Stimulated activated naive B cell treated with anti-CD40 and anti-IgM and Interleukin-4, amounts not matched to agents 10 μg/mL and 1 μg/mL and 100 μg/mL, for 72 hours (primary cell): Measurements from ENCODE around the gene GRM4.

Experiments used
- ATAC-seq, 2 donors: fragments of 150-1000 bp; cut with Tn5 transposase; replicated peaks; 2 replicates each; pipeline ENCODE4 v1.10.0; 2021; ENCODE audit warnings: moderate library complexity in 1 of 2
- DNase-seq: peaks from one replicate; pipeline ENCODE4 v3.0.0; 2021
- H3K27ac Mint-ChIP-seq: one replicate; pipeline ENCODE4 v1.8.0; 2022; ENCODE audit warnings: mild to moderate bottlenecking, mixed read lengths
- H3K27me3 Mint-ChIP-seq, 2 donors: one replicate each; pipeline ENCODE4 v1.8.0; 2022; ENCODE audit warnings: mixed read lengths in 2 of 2
- H3K36me3 Mint-ChIP-seq, 2 donors: one replicate each; pipeline ENCODE4 v1.8.0; 2022; ENCODE audit warnings: mixed read lengths in 2 of 2, mild to moderate bottlenecking in 1 of 2
- H3K4me1 Mint-ChIP-seq, 2 donors: one replicate each; pipeline ENCODE4 v1.8.0; 2022; ENCODE audit warnings: mixed read lengths in 2 of 2, mild to moderate bottlenecking in 1 of 2
- H3K4me3 Mint-ChIP-seq, 2 donors: one replicate each; pipeline ENCODE4 v1.8.0; 2022; ENCODE audit warnings: mild to moderate bottlenecking in 2 of 2, mixed read lengths in 2 of 2, moderate library complexity in 1 of 2
- H3K9me3 Mint-ChIP-seq, 2 donors: one replicate each; pipeline ENCODE4 v1.8.0; 2022; ENCODE audit warnings: mixed read lengths in 2 of 2, mild to moderate bottlenecking in 1 of 2

The GRM4 gene

GRCh38 chr6:34142061-34142998 is 3.6 kb downstream of the GRM4 start:
- no peak for DNase-seq

DNA sequence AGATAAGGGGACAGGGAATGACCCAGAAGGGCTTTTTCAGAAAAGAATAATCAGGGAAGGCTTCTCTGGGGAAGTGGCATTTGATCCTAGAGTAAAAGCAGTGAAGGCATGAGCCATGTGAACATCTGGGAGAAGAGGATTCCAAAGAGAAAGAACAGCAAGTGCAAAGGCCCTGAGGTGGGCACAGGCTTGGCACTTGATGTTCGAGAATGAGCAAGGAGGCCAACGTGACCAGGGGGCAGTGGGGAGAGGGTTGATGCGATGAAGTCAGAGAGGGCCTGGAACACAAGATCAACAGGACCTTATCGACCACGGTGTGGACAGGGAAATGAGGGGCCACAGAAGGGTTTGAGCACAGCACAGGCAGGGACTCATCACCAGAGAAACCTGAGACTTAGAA is 5.8 kb downstream of the GRM4 start:
- no peaks in the 10 kb centered on the region for H3K36me3 Mint-ChIP-seq
- no peak overlapping the region for H3K27ac Mint-ChIP-seq
- H3K4me1 Mint-ChIP-seq = peaks cover 21 to 28% of the 10 kb centered on the region in 2 donors
- H3K9me3 Mint-ChIP-seq = no peaks in the 10 kb centered on the region
- DNase-seq = no peak
- no peak overlapping the region for H3K4me3 Mint-ChIP-seq
- H3K27me3 Mint-ChIP-seq = peaks cover 77 to 90% of the 10 kb centered on the region in 2 donors
- ATAC-seq = no peak

More at GRCh38 chr6:34142061-34142998, 3.6 kb downstream of the GRM4 start:
- H3K27me3 Mint-ChIP-seq = peaks cover 81 to 94% of the 10 kb centered on the region in 2 donors
- H3K4me1 Mint-ChIP-seq = peaks cover 28 to 40% of the 10 kb centered on the region in 2 donors
- ATAC-seq = no peak
- H3K36me3 Mint-ChIP-seq = no peaks in the 10 kb centered on the region
- H3K9me3 Mint-ChIP-seq = no peaks in the 10 kb centered on the region
- H3K27ac Mint-ChIP-seq = no peak overlapping the region
- no peak overlapping the region for H3K4me3 Mint-ChIP-seq

GRCh38 chr6:34138914-34139510 is 6.9 kb downstream of the GRM4 start:
- peaks cover 86 to 95% of the 10 kb centered on the region in 2 donors for H3K27me3 Mint-ChIP-seq
- ATAC-seq (no peak), DNase-seq (no peak)
- no peak overlapping the region for H3K27ac Mint-ChIP-seq
- peaks cover 19% of the 10 kb centered on the region in 2 donors for H3K4me1 Mint-ChIP-seq
- H3K4me3 Mint-ChIP-seq = no peak overlapping the region
- H3K9me3 Mint-ChIP-seq = no peaks in the 10 kb centered on the region
- H3K36me3 Mint-ChIP-seq = no peaks in the 10 kb centered on the region

GRCh38 chr6:34138191-34138590 is 7.7 kb downstream of the GRM4 start:
- ATAC-seq (no peak), DNase-seq (no peak)
- Mint-ChIP-seq H3K27ac (no peak overlapping the region), H3K4me1 (peaks cover 11 to 14% of the 10 kb centered on the region in 2 donors), H3K4me3 (no peak overlapping the region), H3K27me3 (peaks cover 85 to 93% of the 10 kb centered on the region in 2 donors), H3K36me3 (no peaks in the 10 kb centered on the region), H3K9me3 (no peaks in the 10 kb centered on the region)

- no peak overlapping the region for H3K27ac Mint-ChIP-seq
- peaks cover 0 to 6% of the 10 kb centered on the region in 2 donors for H3K4me1 Mint-ChIP-seq
- DNase-seq (no peak), ATAC-seq (no peak)
- no peaks in the 10 kb centered on the region for H3K9me3 Mint-ChIP-seq
- H3K4me3 Mint-ChIP-seq = no peak overlapping the region
- H3K36me3 Mint-ChIP-seq = no peaks in the 10 kb centered on the region
- peaks cover 79 to 89% of the 10 kb centered on the region in 2 donors for H3K27me3 Mint-ChIP-seq
These were observed 10.3 kb downstream of the GRM4 start for GRCh38 chr6:34135541-34135940.

GRCh38 chr6:34132486-34133185 is 13.3 kb downstream of the GRM4 start:
- H3K4me1 Mint-ChIP-seq = peaks cover 0 to 2% of the 10 kb centered on the region in 2 donors
- no peaks in the 10 kb centered on the region for H3K9me3 Mint-ChIP-seq
- no peaks in the 10 kb centered on the region for H3K36me3 Mint-ChIP-seq
- no peak for DNase-seq
- ATAC-seq = no peak
- peaks cover 61 to 80% of the 10 kb centered on the region in 2 donors for H3K27me3 Mint-ChIP-seq
- H3K27ac Mint-ChIP-seq = no peak overlapping the region
- no peak overlapping the region for H3K4me3 Mint-ChIP-seq

GRCh38 chr6:34131326-34132290 is 14.3 kb downstream of the GRM4 start:
- Mint-ChIP-seq H3K27me3 (peaks cover 65 to 83% of the 10 kb centered on the region in 2 donors), H3K36me3 (no peaks in the 10 kb centered on the region), H3K4me1 (peaks cover 0 to 2% of the 10 kb centered on the region in 2 donors), H3K4me3 (no peak overlapping the region), H3K9me3 (no peaks in the 10 kb centered on the region), H3K27ac (no peak overlapping the region)
- no peak for ATAC-seq
- DNase-seq = no peak

- H3K36me3 Mint-ChIP-seq = no peaks in the 10 kb centered on the region
- H3K27ac Mint-ChIP-seq = no peak overlapping the region
- H3K9me3 Mint-ChIP-seq = no peaks in the 10 kb centered on the region
- DNase-seq = no peak
- ATAC-seq = no peak
- H3K27me3 Mint-ChIP-seq = peaks cover 58 to 76% of the 10 kb centered on the region in 2 donors
- no peak overlapping the region for H3K4me3 Mint-ChIP-seq
- H3K4me1 Mint-ChIP-seq = peaks cover 0 to 2% of the 10 kb centered on the region in 2 donors
These were observed 15.0 kb downstream of the GRM4 start for GRCh38 chr6:34130862-34131261.

DNA sequence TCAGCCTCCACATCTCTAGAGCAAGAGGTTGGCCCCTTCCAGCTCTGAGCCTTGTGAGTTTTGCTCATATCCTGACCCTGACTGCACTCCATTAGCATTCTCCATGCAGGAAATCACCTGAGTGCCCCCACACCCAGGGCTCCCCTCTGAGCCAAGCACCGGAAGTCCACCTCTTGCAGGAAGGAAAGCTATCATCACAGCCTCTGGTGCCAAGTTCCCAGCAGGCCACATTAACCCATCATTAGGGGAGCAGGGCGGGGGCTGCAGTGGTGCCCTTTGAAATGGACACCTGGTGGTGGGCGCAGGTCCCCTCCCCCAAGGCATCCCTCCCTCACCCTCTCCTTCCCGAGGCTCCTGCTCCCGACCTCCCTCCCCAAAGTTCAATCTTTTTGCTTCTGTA is 16.1 kb downstream of the GRM4 start:
- Mint-ChIP-seq H3K4me3 (no peak overlapping the region), H3K27me3 (peaks cover 47 to 64% of the 10 kb centered on the region in 2 donors)

GRCh38 chr6:34128045-34128444 is 17.8 kb downstream of the GRM4 start:
- ATAC-seq = no peak
- Mint-ChIP-seq H3K36me3 (no peaks in the 10 kb centered on the region), H3K9me3 (no peaks in the 10 kb centered on the region), H3K27ac (no peak overlapping the region), H3K4me1 (peaks cover 0 to 2% of the 10 kb centered on the region in 2 donors), H3K27me3 (peaks cover 47 to 64% of the 10 kb centered on the region in 2 donors), H3K4me3 (no peak overlapping the region)
- DNase-seq = no peak

More for the DNA sequence above, 16.1 kb downstream of the GRM4 start:
- Mint-ChIP-seq H3K36me3 (no peaks in the 10 kb centered on the region), H3K27ac (no peak overlapping the region), H3K4me1 (peaks cover 0 to 2% of the 10 kb centered on the region in 2 donors), H3K9me3 (no peaks in the 10 kb centered on the region)
- ATAC-seq (no peak), DNase-seq (no peak)

DNA sequence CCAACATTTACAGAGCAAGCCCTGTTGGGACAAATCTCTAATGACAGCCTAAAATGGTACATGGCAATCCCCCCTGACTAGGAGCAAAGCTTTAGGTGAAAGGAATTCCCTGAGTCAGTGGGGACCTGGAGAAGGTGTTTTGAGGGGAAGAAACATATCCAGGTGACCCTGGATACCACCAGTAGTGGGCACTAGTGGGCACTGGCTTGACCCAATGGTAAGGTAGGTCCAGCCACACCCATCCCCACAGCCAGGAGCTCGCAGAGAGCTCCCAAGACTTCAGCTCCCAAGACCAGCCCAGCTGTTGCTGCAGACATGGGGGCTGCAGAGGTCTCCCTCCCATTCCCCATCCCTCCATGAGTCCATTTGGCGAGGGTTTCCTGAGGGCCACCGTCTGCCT is 19.5 kb downstream of the GRM4 start:
- Mint-ChIP-seq H3K36me3 (no peaks in the 10 kb centered on the region), H3K27ac (no peak overlapping the region), H3K4me1 (no peaks in the 10 kb centered on the region), H3K9me3 (no peaks in the 10 kb centered on the region), H3K4me3 (no peak overlapping the region), H3K27me3 (peaks cover 44 to 54% of the 10 kb centered on the region in 2 donors)
- DNase-seq = no peak
- ATAC-seq = no peak

GRCh38 chr6:34125939-34126338 is 19.9 kb downstream of the GRM4 start:
- peaks cover 39 to 53% of the 10 kb centered on the region in 2 donors for H3K27me3 Mint-ChIP-seq
- H3K9me3 Mint-ChIP-seq = no peaks in the 10 kb centered on the region
- ATAC-seq (no peak), DNase-seq (no peak)
- no peak overlapping the region for H3K27ac Mint-ChIP-seq
- H3K36me3 Mint-ChIP-seq = no peaks in the 10 kb centered on the region
- H3K4me1 Mint-ChIP-seq = no peaks in the 10 kb centered on the region
- no peak overlapping the region for H3K4me3 Mint-ChIP-seq

GRCh38 chr6:34120953-34121675 is 24.8 kb downstream of the GRM4 start:
- H3K9me3 Mint-ChIP-seq = no peaks in the 10 kb centered on the region
- DNase-seq (no peak), ATAC-seq (no peak)
- H3K4me1 Mint-ChIP-seq = no peaks in the 10 kb centered on the region
- peaks cover 33 to 39% of the 10 kb centered on the region in 2 donors for H3K27me3 Mint-ChIP-seq
- H3K27ac Mint-ChIP-seq = no peak overlapping the region
- H3K36me3 Mint-ChIP-seq = no peaks in the 10 kb centered on the region
- no peak overlapping the region for H3K4me3 Mint-ChIP-seq
